Osteocyte (in vitro differentiated cells): Measurements from ENCODE around the gene IGFBP6. TPM values are rescaled to one million over a fixed set of nuclear protein-coding genes. Genes with fewer than 3 reads are reported as not detected.

Source experiments
- DNase-seq: peaks from one replicate; pipeline ENCODE4 v3.0.0; 2021; ENCODE audit warnings: mixed read lengths; ENCODE audit not compliant: unreplicated experiment; ENCODE audit errors: extremely low spot score
- H3K27ac Mint-ChIP-seq: one replicate; pipeline ENCODE4 v1.8.0; 2021; ENCODE audit warnings: mild to moderate bottlenecking, mixed read lengths; ENCODE audit not compliant: unreplicated experiment
- H3K27me3 Mint-ChIP-seq: one replicate; pipeline ENCODE4 v1.8.0; 2021; ENCODE audit warnings: mixed read lengths; ENCODE audit not compliant: unreplicated experiment
- H3K36me3 Mint-ChIP-seq: one replicate; pipeline ENCODE4 v1.8.0; 2021; ENCODE audit warnings: mixed read lengths; ENCODE audit not compliant: unreplicated experiment
- H3K4me1 Mint-ChIP-seq: one replicate; pipeline ENCODE4 v1.8.0; 2021; ENCODE audit warnings: mixed read lengths; ENCODE audit not compliant: unreplicated experiment
- H3K4me3 Mint-ChIP-seq: one replicate; pipeline ENCODE4 v1.8.0; 2021; ENCODE audit warnings: mild to moderate bottlenecking, moderate library complexity, mixed read lengths; ENCODE audit not compliant: unreplicated experiment
- H3K9me3 Mint-ChIP-seq: one replicate; pipeline ENCODE4 v1.8.0; 2021; ENCODE audit warnings: mixed read lengths; ENCODE audit not compliant: unreplicated experiment
- CTCF ChIP-seq: fragments of 200-600 bp; sonication (generic); IDR thresholded peaks from 2 replicates; pipeline ENCODE4 v1.5.0; 2021; ENCODE audit warnings: antibody characterized with exemption, mild to moderate bottlenecking, moderate library complexity
- total RNA-seq: library from RNA; stranded (reverse); gene quantifications from 2 replicates; pipeline ENCODE4 v1.2.1, GENCODE V29; 2021

Gene IGFBP6
- total RNA-seq, 1 donor from 2014 or later, result 18.8 TPM

DNA sequence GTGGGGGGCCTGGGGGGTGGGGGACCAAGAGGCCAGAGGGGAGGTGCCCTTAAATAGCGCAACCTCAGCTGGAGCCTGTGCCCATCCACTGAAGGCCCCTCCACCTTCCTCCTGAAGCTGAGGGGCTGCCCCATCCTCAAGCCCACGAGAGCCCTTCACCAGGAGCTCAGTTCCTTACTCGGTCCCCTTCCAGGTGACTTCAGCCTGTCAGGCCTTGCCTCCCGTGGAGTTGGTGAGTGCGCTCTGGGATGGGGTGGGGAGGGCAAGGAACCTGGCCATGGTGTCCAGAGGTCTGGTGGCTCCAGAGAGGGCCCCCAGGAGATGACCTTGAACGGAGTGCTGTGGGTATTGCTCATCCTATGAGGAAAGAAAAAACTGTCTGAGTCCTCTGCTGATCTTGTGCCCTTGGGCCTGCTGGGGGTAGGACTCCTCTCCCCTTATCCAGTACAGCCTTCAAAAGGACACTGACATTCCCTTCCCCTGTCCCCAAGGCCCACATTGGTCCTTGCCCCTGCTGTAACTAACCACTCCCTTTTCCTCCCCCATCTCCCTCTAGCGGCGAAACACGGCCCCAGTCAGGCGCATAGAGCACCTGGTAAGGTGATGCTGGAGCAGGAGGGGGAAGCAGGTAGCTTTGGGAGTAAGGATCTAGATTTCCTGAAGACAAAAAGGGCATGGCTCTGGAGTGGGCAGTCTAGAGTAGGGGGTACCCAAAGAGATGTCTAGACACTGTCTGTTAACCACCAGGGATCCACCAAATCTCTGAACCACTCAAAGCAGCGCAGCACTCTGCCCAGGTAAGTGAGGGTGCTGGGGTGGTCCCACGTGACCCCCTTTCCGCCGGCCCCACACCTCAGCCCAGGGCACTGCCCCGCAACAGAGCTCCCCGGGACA, 44.0 kb upstream of the IGFBP6 start:
- Mint-ChIP-seq H3K27me3 (no peaks in the 10 kb centered on the region), H3K9me3 (no peaks in the 10 kb centered on the region), H3K36me3 (peaks cover 15% of the 10 kb centered on the region), H3K27ac (peak overlapping the region; percentile 98), H3K4me1 (peaks cover 68% of the 10 kb centered on the region), H3K4me3 (peak overlapping the region; percentile 81)
- TF ChIP-seq CTCF, result peak; percentile 56
- no peak for DNase-seq

DNA sequence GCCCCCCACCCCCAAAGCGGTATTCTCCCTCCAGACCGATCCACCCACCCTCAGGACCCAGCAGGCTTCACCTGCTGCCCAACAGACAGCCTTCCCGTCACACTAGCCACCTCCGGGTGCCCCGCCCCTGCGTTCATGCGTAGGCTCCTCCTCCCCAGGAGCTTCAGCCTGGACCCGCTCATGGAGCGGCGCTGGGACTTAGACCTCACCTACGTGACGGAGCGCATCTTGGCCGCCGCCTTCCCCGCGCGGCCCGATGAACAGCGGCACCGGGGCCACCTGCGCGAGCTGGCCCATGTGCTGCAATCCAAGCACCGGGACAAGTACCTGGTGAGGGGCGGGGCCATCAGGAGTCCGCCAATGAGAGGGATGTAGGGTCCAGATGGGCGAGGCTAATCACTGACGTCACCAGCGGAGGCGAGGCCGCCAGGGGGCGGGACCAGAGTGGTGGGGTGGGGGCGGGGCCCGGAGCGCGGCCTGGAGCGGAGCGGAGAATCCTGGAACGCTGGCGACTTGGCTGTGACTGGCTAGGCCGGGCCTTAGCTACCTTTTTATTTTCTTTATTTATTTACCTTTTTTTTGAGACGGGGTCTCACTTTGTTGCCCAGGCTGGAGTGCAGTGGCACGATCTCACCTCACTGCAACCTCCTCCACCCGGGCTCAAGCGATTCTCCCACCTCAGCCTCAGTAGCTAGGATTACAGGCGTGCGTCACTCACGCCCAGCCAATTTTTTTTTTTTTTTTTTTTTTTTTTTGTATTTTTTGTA, 43.2 kb upstream of the IGFBP6 start:
- Mint-ChIP-seq H3K27ac (peak overlapping the region; percentile 98), H3K4me3 (peak overlapping the region; percentile 81), H3K4me1 (peaks cover 60% of the 10 kb centered on the region), H3K27me3 (no peaks in the 10 kb centered on the region), H3K9me3 (no peaks in the 10 kb centered on the region), H3K36me3 (peaks cover 15% of the 10 kb centered on the region)
- TF ChIP-seq CTCF, result no peak
- DNase-seq, result peak; percentile 91

- no peaks in the 10 kb centered on the region for H3K27me3 Mint-ChIP-seq
- H3K4me1 Mint-ChIP-seq, result peaks cover 52% of the 10 kb centered on the region
- no peaks in the 10 kb centered on the region for H3K9me3 Mint-ChIP-seq
- TF ChIP-seq CTCF, result no peak
- peaks cover 18% of the 10 kb centered on the region for H3K36me3 Mint-ChIP-seq
- peak overlapping the region; percentile 42 for H3K4me3 Mint-ChIP-seq
- no peak for DNase-seq
- no peak overlapping the region for H3K27ac Mint-ChIP-seq
Measured at GRCh38 chr12:53055471-53056266, 41.8 kb upstream of the IGFBP6 start.

GRCh38 chr12:53056296-53056695, 41.2 kb upstream of the IGFBP6 start:
- no peak for DNase-seq
- no peak for TF ChIP-seq CTCF
- Mint-ChIP-seq H3K27ac (peak overlapping the region; percentile 23), H3K4me3 (no peak overlapping the region), H3K4me1 (peaks cover 49% of the 10 kb centered on the region), H3K9me3 (no peaks in the 10 kb centered on the region), H3K36me3 (peaks cover 21% of the 10 kb centered on the region), H3K27me3 (no peaks in the 10 kb centered on the region)
